HepG2 (cell line): ENCODE data around the gene CDHR5. TPM values are rescaled to one million over a fixed set of nuclear protein-coding genes. Genes with fewer than 3 reads are reported as not detected.

Experiments used
- AGO1 ChIP-seq: fragments of 200-400 bp; formaldehyde crosslinking; IDR thresholded peaks from 2 replicates; pipeline ENCODE4 v1.6.1; 2017; ENCODE audit warnings: mild to moderate bottlenecking, low read depth, low read length, moderate library complexity; ENCODE audit not compliant: poor library complexity, severe bottlenecking
- CEBPG ChIP-seq: IDR thresholded peaks from 2 replicates; pipeline ENCODE4 v1.6.1; 2016
- DBP ChIP-seq: sonication (generic); formaldehyde crosslinking; IDR thresholded peaks from 2 replicates; pipeline ENCODE4 v1.4.0; 2020; ENCODE audit warnings: missing genetic modification reagents; ENCODE audit errors: not compliant biosample characterization
- KDM5B ChIP-seq: sonication (generic); formaldehyde crosslinking; IDR thresholded peaks from 2 replicates; pipeline ENCODE4 v1.4.0; 2020; ENCODE audit warnings: missing genetic modification reagents, mild to moderate bottlenecking, borderline replicate concordance
- KLF13 ChIP-seq: sonication (generic); formaldehyde crosslinking; IDR thresholded peaks from 2 replicates; pipeline ENCODE4 v1.4.0; 2020; ENCODE audit warnings: mild to moderate bottlenecking, missing genetic modification reagents
- MXD3 ChIP-seq: IDR thresholded peaks from 2 replicates; pipeline ENCODE4 v1.6.1; 2016; ENCODE audit warnings: mild to moderate bottlenecking, missing biosample characterization, missing genetic modification reagents
- NCOA5 ChIP-seq: sonication (generic); formaldehyde crosslinking; IDR thresholded peaks from 2 replicates; pipeline ENCODE4 v1.4.0; 2020; ENCODE audit warnings: missing genetic modification reagents
- NFKB2 ChIP-seq: sonication (generic); formaldehyde crosslinking; IDR thresholded peaks from 2 replicates; pipeline ENCODE4 v1.4.0; 2020; ENCODE audit warnings: missing genetic modification reagents, borderline replicate concordance
- PLSCR1 ChIP-seq: sonication (generic); formaldehyde crosslinking; IDR thresholded peaks from 2 replicates; pipeline ENCODE4 v1.5.0; 2020; ENCODE audit warnings: missing genetic modification reagents, mild to moderate bottlenecking, borderline replicate concordance
- TARDBP ChIP-seq: sonication (generic); formaldehyde crosslinking; IDR thresholded peaks from 2 replicates; pipeline ENCODE4 v1.8.0; 2022; ENCODE audit warnings: mild to moderate bottlenecking, missing genetic modification reagents
- TOPORS ChIP-seq: sonication (generic); formaldehyde crosslinking; IDR thresholded peaks from 2 replicates; pipeline ENCODE4 v1.8.0; 2023; ENCODE audit warnings: mild to moderate bottlenecking, missing genetic modification reagents
- ZBTB49 ChIP-seq: sonication (generic); formaldehyde crosslinking; IDR thresholded peaks from 2 replicates; pipeline ENCODE4 v1.4.0; 2020; ENCODE audit warnings: missing genetic modification reagents, borderline replicate concordance
- ZBTB8A ChIP-seq: sonication (generic); formaldehyde crosslinking; IDR thresholded peaks from 2 replicates; pipeline ENCODE4 v1.4.0; 2020; ENCODE audit warnings: mild to moderate bottlenecking, low read depth, missing genetic modification reagents, borderline replicate concordance
- ZC3H13 ChIP-seq: sonication (generic); formaldehyde crosslinking; IDR thresholded peaks from 2 replicates; pipeline ENCODE4 v1.8.1; 2023; ENCODE audit warnings: mild to moderate bottlenecking, missing genetic modification reagents, moderate library complexity
- ZFP41 ChIP-seq: sonication (generic); formaldehyde crosslinking; IDR thresholded peaks from 2 replicates; pipeline ENCODE4 v1.4.0; 2020; ENCODE audit warnings: mild to moderate bottlenecking, missing genetic modification reagents, borderline replicate concordance
- ZMAT5 ChIP-seq: sonication (generic); formaldehyde crosslinking; IDR thresholded peaks from 2 replicates; pipeline ENCODE4 v1.5.0; 2020; ENCODE audit warnings: mild to moderate bottlenecking, low read depth, missing genetic modification reagents, borderline replicate concordance
- ZNF431 ChIP-seq: sonication (generic); formaldehyde crosslinking; IDR thresholded peaks from 2 replicates; pipeline ENCODE4 v1.9.0; 2022; ENCODE audit warnings: missing genetic modification reagents, low read depth, mild to moderate bottlenecking, borderline replicate concordance
- ZNF446 ChIP-seq: sonication (generic); formaldehyde crosslinking; IDR thresholded peaks from 2 replicates; pipeline ENCODE4 v1.5.0; 2020; ENCODE audit warnings: mild to moderate bottlenecking, missing genetic modification reagents
- ZNF576 ChIP-seq: sonication (generic); formaldehyde crosslinking; IDR thresholded peaks from 2 replicates; pipeline ENCODE4 v1.4.0; 2020; ENCODE audit warnings: mild to moderate bottlenecking, missing genetic modification reagents
- ZNF580 ChIP-seq: IDR thresholded peaks from 2 replicates; pipeline ENCODE4 v1.6.1; 2016; ENCODE audit warnings: low read depth, borderline replicate concordance
- ZNF607 ChIP-seq: sonication (generic); formaldehyde crosslinking; IDR thresholded peaks from 2 replicates; pipeline ENCODE4 v1.5.1; 2020; ENCODE audit warnings: missing genetic modification reagents, mild to moderate bottlenecking, borderline replicate concordance
- ZNF709 ChIP-seq: sonication (generic); formaldehyde crosslinking; IDR thresholded peaks from 2 replicates; pipeline ENCODE4 v1.5.0; 2020; ENCODE audit warnings: mild to moderate bottlenecking, missing genetic modification reagents
- ZNF841 ChIP-seq: sonication (generic); formaldehyde crosslinking; IDR thresholded peaks from 2 replicates; pipeline ENCODE4 v1.8.1; 2023; ENCODE audit warnings: missing genetic modification reagents, borderline replicate concordance
- polyA plus RNA-seq, 8 experiments: library from polyadenylated mRNA; depleted of rRNA in 3 of 8; stranded (reverse) in 7 of 8; unstranded in 1 of 8; fragments of >200 nt; fragmentation: Illumina TruSeq in 4 of 8; extraction: Trizol in 4 of 8; gene quantifications; 2 replicates each; pipeline versions ENCODE4 v1.2.1 to v1.2.3, GENCODE V29; 2011 to 2016; ENCODE audit warnings: low read depth in 4 of 8, missing spikeins in 1 of 8, mixed read lengths in 1 of 8; ENCODE audit not compliant: insufficient read depth in 1 of 8
- total RNA-seq, 5 experiments: library from RNA; depleted of rRNA; stranded (reverse); fragments of >200 nt; fragmentation: Illumina TruSeq; extraction: Trizol; gene quantifications; 2 replicates each; pipeline ENCODE4 v1.2.3, GENCODE V29; 2016; ENCODE audit warnings: low read depth in 1 of 5

The CDHR5 gene
- total and polyA plus RNA-seq, 2 of the 13 experiments (the other 11 are each of a cell fraction or from before 2014, with no cell fraction given) = 0.46 to 0.71 TPM

GRCh38 chr11:579830-580601 lies 44.7 kb downstream of the CDHR5 start (continued):
- no peak for TF ChIP-seq ZBTB49 (CRISPR knock-in tag)
- no peak; the same call in 1 of the 2 replicates for TF ChIP-seq TARDBP (CRISPR knock-in tag)
- TF ChIP-seq ZNF709 (CRISPR knock-in tag) = no peak
- TF ChIP-seq ZNF576 (CRISPR knock-in tag) = no peak
- TF ChIP-seq NCOA5 (CRISPR knock-in tag) = no peak
- no peak for TF ChIP-seq ZNF431
- TF ChIP-seq KDM5B = peak; percentile 57; the same call in 1 of the 2 replicates
- TF ChIP-seq AGO1 = no peak
- TF ChIP-seq ZNF580 (CRISPR knock-in tag) = peak; percentile 11; the same call in 1 of the 2 replicates
- TF ChIP-seq ZC3H13 (CRISPR knock-in tag) = no peak
- no peak for TF ChIP-seq ZFP41 (CRISPR knock-in tag)
- no peak for TF ChIP-seq DBP (CRISPR knock-in tag)
- no peak for TF ChIP-seq TOPORS (CRISPR knock-in tag)
- no peak for TF ChIP-seq PLSCR1 (CRISPR knock-in tag)
- no peak for TF ChIP-seq ZNF607 (CRISPR knock-in tag)
- TF ChIP-seq ZBTB8A (CRISPR knock-in tag) = no peak
- TF ChIP-seq ZNF446 (CRISPR knock-in tag) = no peak
- no peak for TF ChIP-seq ZMAT5 (CRISPR knock-in tag)
- TF ChIP-seq MXD3 = no peak; the same call in 1 of the 2 replicates
- TF ChIP-seq ZNF841 (CRISPR knock-in tag) = no peak
- TF ChIP-seq KLF13 (CRISPR knock-in tag) = no peak
- no peak for TF ChIP-seq NFKB2 (CRISPR knock-in tag)
- peak; percentile 31; the same call in 1 of the 2 replicates for TF ChIP-seq CEBPG
